Activated naive CD8-positive, alpha-beta T cell treated with anti-CD3 and anti-CD28 coated beads for 36 hours (primary cell): ENCODE results near the gene MNT. TPM values are rescaled to one million over a fixed set of nuclear protein-coding genes. Genes with fewer than 3 reads are reported as not detected.

ENCODE experiments used
- DNase-seq: peaks from one replicate; pipeline ENCODE4 v3.0.0; 2021
- H3K27ac Mint-ChIP-seq: one replicate; pipeline ENCODE4 v1.8.0; 2022; ENCODE audit warnings: mild to moderate bottlenecking, moderate library complexity, mixed read lengths
- H3K27me3 Mint-ChIP-seq: one replicate; pipeline ENCODE4 v1.8.0; 2022; ENCODE audit warnings: mild to moderate bottlenecking, mixed read lengths
- H3K36me3 Mint-ChIP-seq: one replicate; pipeline ENCODE4 v1.8.0; 2021; ENCODE audit warnings: mild to moderate bottlenecking, mixed read lengths
- H3K4me1 Mint-ChIP-seq: one replicate; pipeline ENCODE4 v1.8.0; 2021; ENCODE audit warnings: mixed read lengths
- H3K4me3 Mint-ChIP-seq: one replicate; pipeline ENCODE4 v1.8.0; 2022; ENCODE audit warnings: mild to moderate bottlenecking, moderate library complexity, mixed read lengths
- H3K9me3 Mint-ChIP-seq: one replicate; pipeline ENCODE4 v1.8.0; 2022; ENCODE audit warnings: mixed read lengths
- total RNA-seq, 2 experiments: library from RNA; stranded (reverse); gene quantifications; one replicate each; pipeline ENCODE4 v1.2.3, GENCODE V29; 2021

MNT gene
- total RNA-seq, 2 experiments from 2014 or later = 23.8 to 25.6 TPM

DNA sequence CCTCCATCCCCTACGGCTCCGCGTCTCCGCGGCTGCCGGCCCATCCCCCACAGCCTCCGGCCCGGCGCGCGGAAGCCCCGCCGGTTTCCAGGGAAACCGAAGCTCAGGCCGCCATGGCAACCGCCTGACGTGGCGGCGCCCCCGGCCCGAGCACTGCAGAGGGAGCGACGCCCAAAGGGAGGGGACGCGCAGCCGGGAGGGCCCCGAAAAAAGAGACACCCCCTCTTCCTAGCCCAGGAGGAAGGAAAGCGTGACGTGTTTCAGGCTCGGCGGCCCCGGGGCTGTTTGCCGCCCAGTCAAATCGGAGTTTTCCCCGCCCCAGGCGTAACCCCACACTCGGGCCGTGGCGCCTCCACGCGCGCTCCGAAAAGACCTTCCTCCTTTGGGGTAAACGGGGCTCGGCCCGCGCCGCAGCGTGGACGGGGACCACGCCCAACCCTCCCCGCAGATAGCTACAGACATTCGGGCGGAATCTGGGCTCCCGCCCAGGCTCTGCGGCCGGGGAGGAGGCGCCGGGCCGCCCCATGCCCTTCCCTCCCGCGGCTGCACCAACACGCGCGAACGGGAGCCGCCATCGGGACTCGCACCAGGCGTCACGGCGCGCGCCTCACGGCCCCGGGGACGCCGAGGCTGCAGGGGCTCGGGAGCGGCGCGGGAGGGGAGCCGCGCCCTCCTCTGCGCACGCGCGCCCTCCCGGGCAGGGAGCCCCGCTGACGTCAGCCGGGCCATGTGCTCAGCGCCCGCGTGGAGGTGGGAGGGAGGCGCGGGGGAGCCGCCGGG is 7.5 kb downstream of the MNT start:
- Mint-ChIP-seq H3K9me3 (no peaks in the 10 kb centered on the region), H3K27me3 (no peaks in the 10 kb centered on the region), H3K36me3 (peaks cover 16% of the 10 kb centered on the region), H3K27ac (peak overlapping the region; percentile 94), H3K4me3 (peak overlapping the region; percentile 82), H3K4me1 (peaks cover 58% of the 10 kb centered on the region)
- peak; percentile 94 for DNase-seq

DNA sequence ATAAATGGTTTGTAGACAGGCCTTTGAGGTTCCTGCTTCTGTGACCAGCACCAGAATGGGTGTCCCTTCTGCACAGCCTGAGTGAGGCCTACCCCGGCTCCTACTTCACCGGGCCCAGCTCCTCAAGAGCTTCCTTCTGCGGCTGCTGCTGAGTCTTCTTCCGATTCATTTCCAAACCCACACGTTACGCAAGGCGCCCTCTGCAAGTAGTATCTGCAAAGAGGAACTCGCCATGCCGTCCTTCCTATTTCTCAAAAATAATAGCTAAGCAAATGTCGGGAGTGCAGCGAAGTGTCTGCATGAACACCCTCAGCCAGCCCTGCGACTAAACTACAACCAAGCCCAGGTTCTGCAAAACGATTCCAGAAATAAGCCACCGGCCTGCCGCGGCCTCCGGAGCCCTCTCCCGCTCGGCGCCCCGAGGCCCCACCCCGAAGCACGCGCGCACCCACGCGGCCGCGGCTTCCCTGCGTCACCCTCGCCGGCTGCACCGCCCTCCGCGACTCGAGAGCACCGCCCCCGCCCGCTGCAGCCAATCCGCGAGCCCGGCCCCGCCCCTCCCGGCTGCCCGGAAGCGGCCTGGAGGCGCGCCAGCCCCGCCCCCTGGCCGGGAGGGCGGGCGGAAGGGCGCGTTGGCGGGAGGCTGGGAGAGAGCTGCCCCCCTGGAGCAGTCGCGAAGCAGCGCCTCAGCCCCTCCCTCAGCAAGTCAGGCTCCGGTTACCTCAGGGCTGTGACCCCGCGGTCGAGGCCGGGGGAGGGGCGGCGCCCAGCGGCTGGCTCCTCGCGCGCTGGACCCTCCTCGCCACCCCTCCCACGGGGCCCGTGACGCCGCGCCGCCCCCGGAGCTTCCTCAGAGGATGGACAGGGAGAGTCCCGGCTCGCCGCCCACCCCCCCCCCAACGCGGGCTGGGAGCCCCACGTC is 8.3 kb downstream of the MNT start:
- H3K36me3 Mint-ChIP-seq = peaks cover 16% of the 10 kb centered on the region
- no peaks in the 10 kb centered on the region for H3K27me3 Mint-ChIP-seq
- no peaks in the 10 kb centered on the region for H3K9me3 Mint-ChIP-seq
- peak overlapping the region; percentile 98 for H3K27ac Mint-ChIP-seq
- peaks cover 50% of the 10 kb centered on the region for H3K4me1 Mint-ChIP-seq
- H3K4me3 Mint-ChIP-seq = peak overlapping the region; percentile 93
- peak; percentile 100 for DNase-seq

DNA sequence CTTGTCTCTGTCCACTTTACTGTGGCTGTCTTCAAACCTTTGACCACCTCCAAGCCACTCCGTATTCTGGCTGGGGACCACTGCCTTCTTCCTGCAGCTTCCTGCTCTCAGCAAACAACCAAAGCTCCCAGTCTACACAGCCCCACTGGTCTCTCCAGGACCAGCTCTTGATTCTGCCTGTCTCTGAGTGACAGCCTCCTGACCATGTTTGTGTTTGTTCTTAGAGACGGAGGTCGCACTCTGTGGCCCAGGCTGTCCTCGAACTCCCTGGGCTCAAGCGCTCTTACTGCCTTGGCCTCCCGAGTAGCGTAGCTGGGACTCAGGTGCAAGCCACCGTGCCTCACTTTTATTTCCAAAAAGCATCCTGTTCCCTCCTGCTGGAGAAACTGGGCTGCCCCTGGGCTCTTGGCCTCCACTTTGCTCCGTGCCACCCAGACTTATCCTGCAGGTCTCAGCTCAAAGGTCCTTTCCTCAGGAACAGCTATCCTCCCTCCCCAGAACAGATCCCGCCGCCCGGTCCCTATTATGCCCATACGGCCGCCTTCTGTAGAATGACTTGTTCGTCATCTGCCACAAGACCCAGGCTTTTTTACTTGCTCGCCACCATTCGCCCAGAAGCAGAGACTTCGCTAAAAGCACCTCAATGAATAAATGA is 9.1 kb downstream of the MNT start:
- H3K4me3 Mint-ChIP-seq = peak overlapping the region; percentile 93
- peaks cover 16% of the 10 kb centered on the region for H3K36me3 Mint-ChIP-seq
- H3K27ac Mint-ChIP-seq = peak overlapping the region; percentile 98
- H3K27me3 Mint-ChIP-seq = no peaks in the 10 kb centered on the region
- DNase-seq = no peak
- no peaks in the 10 kb centered on the region for H3K9me3 Mint-ChIP-seq
- peaks cover 42% of the 10 kb centered on the region for H3K4me1 Mint-ChIP-seq

DNA sequence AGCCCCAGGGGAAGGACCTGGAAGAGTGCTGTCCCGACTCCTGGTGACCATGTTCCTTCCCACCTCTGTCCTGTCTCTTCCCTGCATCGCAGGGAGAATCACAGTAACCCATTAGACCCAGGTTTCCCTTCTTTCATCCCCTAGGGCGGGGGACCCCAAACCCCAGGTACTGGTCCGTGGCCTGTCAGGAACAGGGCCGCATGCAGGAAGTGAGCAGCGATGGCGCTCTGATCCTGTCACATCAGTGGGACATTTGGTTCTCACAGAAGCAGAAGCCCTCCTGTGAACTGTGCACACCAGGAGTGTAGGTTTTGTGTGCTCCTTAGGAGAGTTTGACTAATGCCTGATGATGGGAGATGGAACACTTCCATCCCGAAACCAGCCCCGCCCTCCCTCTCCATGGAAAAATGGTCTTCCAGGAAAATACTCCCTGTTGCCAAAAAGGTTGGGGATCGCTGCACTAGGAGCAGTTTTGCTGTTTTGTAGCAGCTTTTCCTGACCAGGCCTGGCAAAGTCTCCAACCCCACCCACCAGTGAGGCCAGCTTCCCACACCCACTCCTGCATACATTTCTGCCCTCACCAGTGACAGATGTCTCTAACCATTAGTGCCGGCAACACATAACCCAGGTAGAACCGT is 10.5 kb downstream of the MNT start:
- Mint-ChIP-seq H3K27me3 (no peaks in the 10 kb centered on the region), H3K36me3 (peaks cover 16% of the 10 kb centered on the region), H3K4me3 (peak overlapping the region; percentile 47), H3K4me1 (peaks cover 33% of the 10 kb centered on the region), H3K9me3 (no peaks in the 10 kb centered on the region), H3K27ac (peak overlapping the region; percentile 98)
- no peak for DNase-seq

DNA sequence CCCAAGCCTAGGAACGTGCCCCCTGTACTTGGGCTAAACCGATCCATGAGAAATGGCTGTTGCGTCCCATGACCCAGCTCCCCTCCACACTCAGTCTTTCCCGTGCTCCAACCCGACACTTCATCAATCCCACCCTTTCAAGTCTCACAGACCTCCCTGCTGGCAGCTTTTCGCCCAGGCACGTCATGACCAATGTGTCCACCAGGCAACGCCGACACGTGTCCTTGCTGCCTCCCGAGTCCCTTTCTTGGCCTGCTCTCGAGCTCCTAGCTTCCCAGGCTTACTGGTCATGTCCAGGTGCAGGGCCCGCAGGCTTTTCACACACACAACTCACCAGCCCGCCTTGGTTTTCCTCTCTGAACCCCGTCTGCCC is 12.2 kb downstream of the MNT start:
- peaks cover 27% of the 10 kb centered on the region for H3K4me1 Mint-ChIP-seq
- peak overlapping the region; percentile 23 for H3K27ac Mint-ChIP-seq
- DNase-seq = no peak
- H3K9me3 Mint-ChIP-seq = no peaks in the 10 kb centered on the region
- no peak overlapping the region for H3K4me3 Mint-ChIP-seq
- H3K36me3 Mint-ChIP-seq = peaks cover 11% of the 10 kb centered on the region
- no peaks in the 10 kb centered on the region for H3K27me3 Mint-ChIP-seq

DNA sequence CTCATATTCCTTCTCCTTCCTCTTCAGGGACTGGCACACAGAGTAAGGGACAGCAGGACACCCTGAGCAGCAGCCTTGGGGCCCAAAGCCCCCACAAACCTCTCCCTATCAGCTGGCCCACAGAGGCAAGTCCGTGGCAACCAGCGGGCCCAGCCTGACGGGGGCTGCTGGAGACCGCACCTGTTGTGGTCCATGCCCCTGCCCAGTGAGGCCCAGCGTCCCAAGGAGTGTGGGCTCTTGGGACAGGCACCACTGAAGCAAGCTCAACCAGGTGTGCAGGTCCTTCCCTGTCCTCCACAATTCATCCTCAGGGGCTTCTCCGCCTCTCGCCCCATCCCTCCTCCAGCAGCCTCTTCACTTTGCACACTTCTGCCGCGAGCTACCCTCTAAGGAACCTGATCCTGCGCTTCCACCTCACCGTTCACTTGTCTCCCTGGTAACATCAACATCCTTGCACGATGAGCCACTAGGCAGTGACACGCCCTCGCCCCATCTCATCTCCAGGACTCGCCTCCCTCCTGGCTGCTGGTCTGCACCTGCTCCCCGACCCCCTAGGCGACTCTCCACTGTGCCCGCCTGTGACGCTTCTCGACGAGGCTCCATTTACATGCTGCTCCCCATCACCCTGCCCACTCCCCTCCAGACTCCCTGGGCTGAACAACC is 12.7 kb downstream of the MNT start:
- Mint-ChIP-seq H3K4me3 (no peak overlapping the region), H3K4me1 (peaks cover 27% of the 10 kb centered on the region), H3K36me3 (peaks cover 11% of the 10 kb centered on the region), H3K27ac (no peak overlapping the region), H3K9me3 (no peaks in the 10 kb centered on the region), H3K27me3 (no peaks in the 10 kb centered on the region)
- DNase-seq = no peak

DNA sequence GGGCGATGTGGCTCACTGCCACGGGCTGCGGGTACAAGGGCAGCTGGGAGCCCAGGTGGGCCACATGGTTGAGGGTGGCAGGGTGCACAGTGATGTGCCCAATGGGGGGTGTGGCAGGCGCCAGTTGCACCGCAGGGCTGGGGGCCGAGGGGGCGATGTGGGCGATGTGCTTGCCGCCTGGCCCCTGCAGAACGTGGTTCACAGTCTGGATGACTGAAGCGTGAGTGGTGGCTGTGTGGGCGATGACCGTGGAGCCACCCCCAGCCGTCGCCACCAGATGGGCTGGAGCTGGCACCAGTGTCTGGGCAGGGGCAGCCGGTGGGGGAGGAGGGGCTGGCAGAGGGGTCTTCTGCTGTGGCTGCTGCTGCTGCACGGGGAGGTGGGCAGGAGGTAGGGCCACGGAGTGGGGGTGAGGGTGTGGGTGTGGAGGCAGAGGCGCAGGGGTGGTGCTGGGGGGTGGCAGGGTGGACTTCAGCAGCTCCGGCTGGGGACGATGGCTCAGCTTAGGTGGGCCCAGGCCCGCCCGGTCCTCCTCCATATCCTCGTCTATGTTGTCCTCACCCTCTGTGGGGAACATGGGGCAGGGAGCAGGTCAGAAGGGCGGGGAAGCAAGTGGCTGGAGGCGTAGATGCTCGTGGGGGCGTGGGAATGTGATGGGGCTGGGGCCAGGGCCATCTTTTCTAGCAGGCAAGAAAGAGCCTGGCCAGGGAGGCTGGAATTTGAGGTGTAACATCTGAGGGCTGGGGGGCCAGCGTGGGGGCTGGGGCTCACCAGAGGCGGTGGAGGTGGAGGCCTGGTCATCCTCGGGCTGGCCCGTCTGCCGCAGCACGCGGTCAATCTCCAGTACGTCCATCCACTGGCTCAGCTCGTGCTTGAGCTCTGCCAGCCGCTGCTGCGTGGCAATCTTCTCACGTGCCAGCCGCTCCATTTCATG is 13.5 kb downstream of the MNT start:
- Mint-ChIP-seq H3K27ac (no peak overlapping the region), H3K36me3 (peaks cover 11% of the 10 kb centered on the region), H3K4me1 (peaks cover 30% of the 10 kb centered on the region), H3K9me3 (no peaks in the 10 kb centered on the region), H3K27me3 (no peaks in the 10 kb centered on the region), H3K4me3 (no peak overlapping the region)
- DNase-seq = no peak

DNA sequence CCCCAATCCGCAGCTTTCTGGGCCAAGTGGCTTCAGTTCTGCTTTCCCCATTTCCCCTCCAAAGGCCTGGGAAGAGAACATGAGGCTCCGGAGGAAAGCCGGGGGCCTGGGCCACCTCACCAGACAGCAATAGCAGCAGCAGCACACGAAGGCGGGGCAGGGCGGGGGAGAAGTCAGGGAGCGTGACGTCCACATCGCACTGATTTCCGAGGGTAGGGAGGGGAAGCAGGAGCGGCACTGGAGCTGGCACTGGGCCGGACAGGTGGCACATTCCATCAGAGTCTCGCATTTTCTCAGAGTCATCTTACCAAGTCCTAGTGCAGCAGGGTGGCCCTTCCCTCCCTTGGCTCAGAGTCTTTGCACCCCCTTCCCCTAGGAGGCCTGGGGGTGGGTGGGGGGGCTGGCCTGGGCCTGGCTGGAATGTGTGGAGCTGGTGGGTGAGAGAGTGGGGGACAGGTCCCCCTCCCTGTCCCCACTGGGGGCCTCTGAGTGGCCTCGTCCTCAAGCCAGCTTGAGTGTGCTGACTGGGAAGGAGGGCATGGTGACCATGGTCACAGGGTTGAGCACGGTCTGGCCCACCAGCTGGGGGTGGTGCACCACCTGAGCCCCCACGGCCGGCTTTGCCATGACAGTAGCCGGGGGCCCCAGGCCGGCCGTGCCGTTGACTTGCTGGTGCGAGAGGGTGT is 14.3 kb downstream of the MNT start:
- H3K9me3 Mint-ChIP-seq = no peaks in the 10 kb centered on the region
- no peak overlapping the region for H3K4me3 Mint-ChIP-seq
- H3K4me1 Mint-ChIP-seq = peaks cover 23% of the 10 kb centered on the region
- no peak for DNase-seq
- no peak overlapping the region for H3K27ac Mint-ChIP-seq
- no peaks in the 10 kb centered on the region for H3K27me3 Mint-ChIP-seq
- peaks cover 3% of the 10 kb centered on the region for H3K36me3 Mint-ChIP-seq

DNA sequence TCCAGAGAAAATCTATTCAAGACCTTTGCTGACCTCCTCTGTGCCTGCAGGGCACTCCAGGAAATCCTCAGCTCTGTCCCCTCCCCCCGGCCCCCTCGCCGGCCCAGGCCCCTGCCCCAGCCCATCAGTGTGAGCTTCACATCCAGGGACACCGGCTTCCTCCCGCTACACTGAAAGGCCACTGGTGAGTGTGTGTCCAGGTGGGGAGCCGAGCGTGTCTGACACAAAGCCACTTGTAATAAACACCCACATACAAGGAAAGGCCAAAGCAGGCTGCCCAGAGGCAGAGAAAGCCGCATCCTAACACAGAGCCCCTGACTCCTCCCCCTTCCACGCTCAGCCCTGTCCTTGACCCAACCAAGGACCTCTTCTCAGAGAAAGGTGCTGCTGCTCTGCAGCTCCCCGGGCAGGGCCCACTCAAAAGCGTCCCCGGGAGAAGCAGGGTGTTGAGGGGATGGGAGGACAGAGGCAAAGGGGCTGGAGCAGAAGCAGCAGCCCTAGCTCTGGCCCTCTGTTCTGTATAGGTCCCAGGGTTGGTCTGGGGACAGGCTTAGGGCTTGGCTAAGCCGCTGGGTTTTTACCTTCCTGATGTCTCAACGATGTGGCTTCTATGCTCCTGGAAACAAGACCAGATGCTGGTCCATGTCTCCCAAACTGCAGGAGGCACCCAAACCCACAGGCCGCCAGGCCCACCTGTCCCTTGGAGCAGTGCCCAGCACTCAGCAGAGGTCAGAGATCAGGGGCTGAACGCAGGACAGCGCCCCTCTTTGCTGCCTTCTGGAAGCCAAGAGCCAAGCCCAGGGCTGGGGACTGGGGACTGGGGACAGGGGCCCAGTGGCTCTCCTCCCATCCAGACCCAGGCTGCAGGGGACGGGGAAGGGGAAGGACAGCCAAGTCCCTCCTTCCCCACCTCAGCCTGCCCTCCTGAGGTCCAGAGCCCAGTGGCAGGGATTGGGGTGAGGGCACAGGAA is 15.3 kb downstream of the MNT start:
- H3K4me3 Mint-ChIP-seq = no peak overlapping the region
- no peak for DNase-seq
- peaks cover 15% of the 10 kb centered on the region for H3K4me1 Mint-ChIP-seq
- peak overlapping the region; percentile 8 for H3K27ac Mint-ChIP-seq
- H3K27me3 Mint-ChIP-seq = no peaks in the 10 kb centered on the region
- no peaks in the 10 kb centered on the region for H3K9me3 Mint-ChIP-seq
- no peaks in the 10 kb centered on the region for H3K36me3 Mint-ChIP-seq

DNA sequence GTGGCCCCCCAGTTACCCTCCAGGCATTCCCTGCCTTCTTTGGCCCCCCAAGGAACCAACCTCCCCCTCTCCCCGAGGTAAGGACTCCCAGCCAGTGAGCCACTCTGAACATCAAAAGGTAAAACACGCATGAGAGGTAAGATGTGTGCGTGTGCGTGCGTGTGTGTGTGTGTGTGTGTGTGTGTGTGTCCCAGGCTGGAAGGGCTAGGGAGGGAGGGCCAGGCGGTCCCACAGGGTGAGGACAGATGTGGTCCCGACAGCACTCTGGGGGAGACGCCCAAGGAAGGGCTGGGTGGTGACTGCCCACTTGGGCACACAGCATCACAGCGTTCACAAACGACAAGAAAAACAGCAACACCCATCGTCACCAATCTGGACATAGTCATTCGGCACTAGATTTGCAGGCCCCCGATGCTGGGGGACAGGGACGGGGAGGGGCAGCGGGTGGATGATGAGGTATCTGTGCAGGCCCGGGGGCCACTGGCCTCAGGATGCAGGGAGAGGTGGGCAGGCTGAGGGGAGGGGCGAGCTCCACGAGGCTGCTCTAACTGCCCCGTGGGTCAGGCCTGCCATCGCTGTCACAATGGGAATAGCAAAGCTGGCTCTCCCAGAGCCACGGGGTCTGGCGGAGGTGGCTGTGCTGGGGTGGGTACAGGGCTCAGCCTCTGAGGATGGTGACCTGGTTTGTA is 16.3 kb downstream of the MNT start:
- no peaks in the 10 kb centered on the region for H3K27me3 Mint-ChIP-seq
- H3K9me3 Mint-ChIP-seq = no peaks in the 10 kb centered on the region
- peaks cover 7% of the 10 kb centered on the region for H3K4me1 Mint-ChIP-seq
- H3K27ac Mint-ChIP-seq = peak overlapping the region; percentile 34
- DNase-seq = no peak
- H3K4me3 Mint-ChIP-seq = no peak overlapping the region
- H3K36me3 Mint-ChIP-seq = no peaks in the 10 kb centered on the region

DNA sequence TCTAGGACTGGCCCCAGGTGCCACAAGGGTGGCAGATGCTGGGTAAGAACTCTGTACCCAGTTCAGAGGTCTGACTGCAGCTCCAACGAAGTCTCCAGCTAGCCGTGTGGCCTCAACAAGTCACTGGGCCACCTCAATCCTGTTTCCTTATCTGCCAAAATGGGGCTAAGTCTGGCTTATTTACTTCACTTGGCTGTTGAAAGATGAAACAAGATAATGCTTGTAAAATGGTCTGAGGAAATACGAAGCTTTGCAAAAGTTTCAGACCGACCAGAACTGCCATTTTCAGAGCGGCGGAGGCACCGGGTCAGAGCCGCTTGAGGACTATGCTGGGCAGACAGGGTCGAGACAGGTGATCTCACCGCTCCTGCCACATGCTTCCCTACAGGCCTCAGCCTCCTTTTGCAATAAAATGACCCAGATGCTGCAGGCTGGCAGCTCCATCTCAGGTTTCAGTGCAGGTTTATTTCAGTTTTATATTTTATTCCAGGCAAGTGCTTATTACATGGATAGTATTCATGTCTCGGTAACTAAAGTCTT is 17.2 kb downstream of the MNT start:
- DNase-seq = no peak
- peaks cover 4% of the 10 kb centered on the region for H3K4me1 Mint-ChIP-seq
- H3K27ac Mint-ChIP-seq = peak overlapping the region; percentile 8
- H3K27me3 Mint-ChIP-seq = no peaks in the 10 kb centered on the region
- no peaks in the 10 kb centered on the region for H3K36me3 Mint-ChIP-seq
- H3K4me3 Mint-ChIP-seq = no peak overlapping the region
- H3K9me3 Mint-ChIP-seq = no peaks in the 10 kb centered on the region
